GM18511 (cell line): Measurements from ENCODE around the gene HSDL1.

Source experiments
- ATAC-seq: cut with Tn5 transposase; IDR thresholded peaks from one replicate; pipeline ENCODE4 v1.9.1; 2021; ENCODE audit warnings: mild to moderate bottlenecking, moderate library complexity; ENCODE audit not compliant: unreplicated experiment

The HSDL1 gene

GRCh38 chr16:84144859-84145639 is at the start of gene HSDL1, which contains the start of gene DNAAF1:
Gene HSDL1, minus strand, starts transcription at chr16:84145177. Its CDS starts 13,856 bp downstream, at chr16:84131321.
Gene DNAAF1, plus strand, starts transcription at chr16:84145308. Its CDS starts 133 bp downstream, at chr16:84145441.
- ATAC-seq = peak; percentile 77

GRCh38 chr16:84194018-84194417 is 49.0 kb upstream of the HSDL1 start:
- no peak for ATAC-seq

GRCh38 chr16:84193480-84193879 is 48.5 kb upstream of the HSDL1 start:
- ATAC-seq = no peak

- ATAC-seq = no peak
Measured at GRCh38 chr16:84191466-84191865, 46.5 kb upstream of the HSDL1 start.

- no peak for ATAC-seq
Measured at GRCh38 chr16:84190731-84191388, 45.9 kb upstream of the HSDL1 start, which contains the start of gene ADAD2. Gene ADAD2, plus strand, starts transcription at chr16:84191157. Its CDS starts 74 bp downstream, at chr16:84191231.

- ATAC-seq = peak; percentile 97
Measured at GRCh38 chr16:84186685-84187437, 41.9 kb upstream of the HSDL1 start, which contains the start of gene TAF1C. Gene TAF1C, minus strand, starts transcription at chr16:84187057. Its CDS starts 2,069 bp downstream, at chr16:84184988.

- ATAC-seq = no peak
Measured at GRCh38 chr16:84184775-84185174, 39.8 kb upstream of the HSDL1 start.

- ATAC-seq = no peak
Measured at GRCh38 chr16:84183911-84184591, 39.1 kb upstream of the HSDL1 start.

GRCh38 chr16:84183572-84183875 is 38.5 kb upstream of the HSDL1 start:
- no peak for ATAC-seq

- no peak for ATAC-seq
Measured at GRCh38 chr16:84182680-84183571, 37.9 kb upstream of the HSDL1 start.

GRCh38 chr16:84182104-84182503 is 37.1 kb upstream of the HSDL1 start:
- no peak for ATAC-seq

GRCh38 chr16:84181144-84181915 is 36.4 kb upstream of the HSDL1 start:
- no peak for ATAC-seq

- no peak for ATAC-seq
Measured at GRCh38 chr16:84180519-84181140, 35.7 kb upstream of the HSDL1 start.

GRCh38 chr16:84179612-84180320 is 34.8 kb upstream of the HSDL1 start:
- no peak for ATAC-seq

- ATAC-seq = no peak
Measured at GRCh38 chr16:84178892-84179611, 34.1 kb upstream of the HSDL1 start.

GRCh38 chr16:84178146-84178765 is 33.3 kb upstream of the HSDL1 start:
- ATAC-seq = no peak

- no peak for ATAC-seq
Measured at GRCh38 chr16:84177741-84178073, 32.7 kb upstream of the HSDL1 start.
